PC-3 (cell line): ENCODE results near the gene TACSTD2. TPM values are rescaled to one million over a fixed set of nuclear protein-coding genes. Genes with fewer than 3 reads are reported as not detected.

Experiments
- ATAC-seq: fragments of 200-7000 bp; cut with Tn5 transposase; 2 replicates; pipeline ENCODE4 v1.9.1; 2020; ENCODE audit warnings: mild to moderate bottlenecking, moderate library complexity
- BruUV-seq: library from RNA; stranded (reverse); fragments of 400-500 nt; replicated peaks from 2 replicates; lab custom pipeline; 2021; lab: Mats Ljungman, UMichigan
- CTCF ChIA-PET: fragments of 300-600 bp; sonication (Branson Sonifier 250); formaldehyde crosslinking; loops from one replicate; lab custom pipeline; 2022; ENCODE audit warnings: antibody characterized with exemption; lab: Charles Lee
- POLR2A ChIA-PET: fragments of 300-600 bp; sonication (Branson Sonifier 250); formaldehyde crosslinking; loops from one replicate; lab custom pipeline; 2022; ENCODE audit warnings: antibody characterized with exemption; ENCODE audit not compliant: unreplicated experiment; lab: Charles Lee
- DNase-seq: peaks from one replicate; pipeline ENCODE4 v3.0.0-alpha.2; 2015
- H2AFZ ChIP-seq: fragments of 300-600 bp; sonication (generic); 2 replicates; pipeline ENCODE4 v1.6.0; 2016; ENCODE audit warnings: antibody characterized with exemption, low read length
- H3F3A ChIP-seq: fragments of 300-600 bp; sonication (generic); one replicate; pipeline ENCODE4 v1.6.0; 2017; ENCODE audit warnings: antibody characterized with exemption, low read length, control low read depth, mild to moderate bottlenecking; ENCODE audit not compliant: unreplicated experiment
- H3K27ac ChIP-seq: fragments of 300-600 bp; sonication (generic); 2 replicates; pipeline ENCODE4 v1.5.1; 2016; ENCODE audit warnings: mild to moderate bottlenecking, low read length
- H3K27me3 ChIP-seq: fragments of 300-600 bp; sonication (generic); 2 replicates; pipeline ENCODE4 v1.6.1; 2016; ENCODE audit warnings: low read length, mixed read lengths
- H3K36me3 ChIP-seq: fragments of 300-600 bp; sonication (generic); 2 replicates; pipeline ENCODE4 v1.6.1; 2016; ENCODE audit warnings: low read depth, mixed run types, low read length, mixed read lengths
- H3K4me1 ChIP-seq: fragments of 300-600 bp; sonication (generic); 2 replicates; pipeline ENCODE4 v1.5.1; 2016; ENCODE audit warnings: low read length; ENCODE audit not compliant: insufficient read depth
- H3K4me2 ChIP-seq: fragments of 300-600 bp; sonication (generic); 2 replicates; pipeline ENCODE4 v1.6.0; 2016; ENCODE audit warnings: low read length
- H3K4me3 ChIP-seq: fragments of 300-600 bp; sonication (generic); 2 replicates; pipeline ENCODE4 v1.5.1; 2016; ENCODE audit warnings: mild to moderate bottlenecking, low read length, mixed read lengths
- H3K79me2 ChIP-seq: fragments of 300-600 bp; sonication (generic); 2 replicates; pipeline ENCODE4 v1.6.1; 2017; ENCODE audit warnings: low read length, mixed read lengths
- H3K9ac ChIP-seq: fragments of 300-600 bp; sonication (generic); 2 replicates; pipeline ENCODE4 v1.6.0; 2016; ENCODE audit warnings: mild to moderate bottlenecking, low read length
- H3K9me2 ChIP-seq: fragments of 300-600 bp; sonication (generic); replicated peaks from 2 replicates; pipeline ENCODE4 v1.6.1; 2016; ENCODE audit warnings: mixed run types, low read length, mixed read lengths
- H3K9me3 ChIP-seq: fragments of 300-600 bp; sonication (generic); 2 replicates; pipeline ENCODE4 v1.6.1; 2016; ENCODE audit warnings: low read length, mixed read lengths
- H4K20me1 ChIP-seq: fragments of 300-600 bp; sonication (generic); 2 replicates; pipeline ENCODE4 v1.6.1; 2016; ENCODE audit warnings: low read length, mixed read lengths
- CTCF ChIP-seq: fragments of 300-600 bp; sonication (generic); conservative IDR thresholded peaks from 2 replicates; pipeline ENCODE4 v1.5.1; 2017; ENCODE audit warnings: antibody characterized with exemption, low read depth, mild to moderate bottlenecking, low read length
- EZH2 ChIP-seq: fragments of 300-600 bp; sonication (generic); IDR thresholded peaks from one replicate; pipeline ENCODE4 v1.6.1; 2017; ENCODE audit warnings: antibody characterized with exemption, mild to moderate bottlenecking, low read length; ENCODE audit not compliant: unreplicated experiment
- EZH2phosphoT487 ChIP-seq: fragments of 300-600 bp; sonication (generic); IDR thresholded peaks from 2 replicates; pipeline ENCODE4 v1.6.1; 2018; ENCODE audit warnings: mild to moderate bottlenecking, antibody characterized with exemption, low read length, borderline replicate concordance
- intact Hi-C: fragments of 100-400 bp; cut with micrococcal nuclease; formaldehyde crosslinking; loops from 2 replicates; pipeline ENCODE4 v1.9.0; 2023
- total RNA-seq: library from RNA; depleted of rRNA; stranded (reverse); fragments of >200 nt; gene quantifications from 2 replicates; pipeline ENCODE4 v1.2.3, GENCODE V29; 2014

The TACSTD2 gene
- total RNA-seq, 1 experiment from 2014 or later = 94.2 TPM

- no peak for DNase-seq
- intact Hi-C loops = no loop called here
- no peaks in the 10 kb centered on the region for H4K20me1 ChIP-seq
These were observed 11.3 kb upstream of the TACSTD2 start for GRCh38 chr1:58588396-58588795.

GRCh38 chr1:58587667-58588066 is 10.6 kb upstream of the TACSTD2 start:
- no peak for ATAC-seq
- intact Hi-C loops = no loop called here
- no peak overlapping the region for H3K9ac ChIP-seq
- no peaks in the 10 kb centered on the region for H3K27me3 ChIP-seq
- BruUV-seq = no TSS peak
- no peak overlapping the region for H3K4me3 ChIP-seq
- peaks cover 43% of the 10 kb centered on the region for H3K4me1 ChIP-seq
- peaks cover 5% of the 10 kb centered on the region for H3F3A ChIP-seq
- no peak for DNase-seq
- no peak overlapping the region for H3K27ac ChIP-seq
- no peak for TF ChIP-seq EZH2phosphoT487
- TF ChIP-seq CTCF = no peak
- no peak for TF ChIP-seq EZH2
- ChIA-PET POLR2A (no interaction called here), CTCF (no interaction called here)
- no peaks in the 10 kb centered on the region for H4K20me1 ChIP-seq
- no peaks in the 10 kb centered on the region for H3K9me3 ChIP-seq
- no peaks in the 10 kb centered on the region for H3K9me2 ChIP-seq
- no peaks in the 10 kb centered on the region for H3K36me3 ChIP-seq
- H2AFZ ChIP-seq = no peak overlapping the region
- peaks cover 51% of the 10 kb centered on the region for H3K79me2 ChIP-seq
- H3K4me2 ChIP-seq = no peak overlapping the region

More at GRCh38 chr1:58588396-58588795, 11.3 kb upstream of the TACSTD2 start:
- ChIA-PET POLR2A (no interaction called here), CTCF (no interaction called here)
- TF ChIP-seq EZH2phosphoT487 (no peak), CTCF (no peak), EZH2 (no peak)
- Histone ChIP-seq H3K4me2 (no peak overlapping the region), H3K79me2 (peaks cover 51% of the 10 kb centered on the region), H3K27me3 (no peaks in the 10 kb centered on the region), H3F3A (peaks cover 5% of the 10 kb centered on the region), H3K4me3 (no peak overlapping the region), H3K36me3 (no peaks in the 10 kb centered on the region), H3K27ac (no peak overlapping the region), H3K9me3 (no peaks in the 10 kb centered on the region), H3K4me1 (peaks cover 46% of the 10 kb centered on the region), H3K9me2 (no peaks in the 10 kb centered on the region), H3K9ac (no peak overlapping the region), H2AFZ (no peak overlapping the region)
- no TSS peak for BruUV-seq
- ATAC-seq = no peak

- no peaks in the 10 kb centered on the region for H3K9me2 ChIP-seq
- peaks cover 34% of the 10 kb centered on the region for H3K4me1 ChIP-seq
- DNase-seq (no peak), ATAC-seq (no peak)
- H3K9me3 ChIP-seq = no peaks in the 10 kb centered on the region
- H2AFZ ChIP-seq = no peak overlapping the region
- H4K20me1 ChIP-seq = no peaks in the 10 kb centered on the region
- H3K9ac ChIP-seq = no peak overlapping the region
- TF ChIP-seq CTCF = no peak
- POLR2A ChIA-PET = no interaction called here
- H3K27ac ChIP-seq = no peak overlapping the region
- CTCF ChIA-PET = no interaction called here
- H3K27me3 ChIP-seq = no peaks in the 10 kb centered on the region
- intact Hi-C loops = no loop called here
- peaks cover 5% of the 10 kb centered on the region for H3F3A ChIP-seq
- H3K4me2 ChIP-seq = no peak overlapping the region
- no TSS peak for BruUV-seq
- H3K4me3 ChIP-seq = no peak overlapping the region
- H3K36me3 ChIP-seq = no peaks in the 10 kb centered on the region
- peaks cover 56% of the 10 kb centered on the region for H3K79me2 ChIP-seq
These were observed 9.2 kb upstream of the TACSTD2 start for GRCh38 chr1:58586271-58586670.
